NCI-H2081 treated with DMSO at 0.1 percent for 48 hours (cell line): ENCODE results near the gene MINAR1.
"Not testable (repeated sequence)": the region's sequence is repeated elsewhere in the genome, so short reads cannot be mapped to it uniquely, and the experiment has no call there.

Experiments
- DNase-seq: peaks from one replicate; lab custom pipeline; 2025; lab: John Stamatoyannopoulos, UW

The MINAR1 gene

GRCh38 chr15:79431636-79432344, at the start of gene MINAR1:
Gene MINAR1, plus strand, starts transcription at chr15:79432336. Its CDS starts 23,812 bp downstream, at chr15:79456148.
- DNase-seq: no peak

GRCh38 chr15:79394231-79394630, 37.9 kb upstream of the MINAR1 start:
- no peak for DNase-seq

- DNase-seq: no peak
These were observed 35.3 kb upstream of the MINAR1 start for GRCh38 chr15:79396850-79397249.

- no peak for DNase-seq
These were observed 34.7 kb upstream of the MINAR1 start for GRCh38 chr15:79397269-79397910.

- no peak for DNase-seq
These were observed 32.5 kb upstream of the MINAR1 start for GRCh38 chr15:79399606-79400005.

- DNase-seq: no peak
These were observed 31.5 kb upstream of the MINAR1 start for GRCh38 chr15:79400650-79401049.

GRCh38 chr15:79401301-79401700, 30.8 kb upstream of the MINAR1 start:
- DNase-seq: no peak

GRCh38 chr15:79402136-79402535, 30.0 kb upstream of the MINAR1 start:
- DNase-seq: no peak

GRCh38 chr15:79403501-79403900, 28.6 kb upstream of the MINAR1 start:
- DNase-seq: no peak

GRCh38 chr15:79406210-79406609, 25.9 kb upstream of the MINAR1 start:
- DNase-seq: no peak

- no peak for DNase-seq
These were observed 24.1 kb upstream of the MINAR1 start for GRCh38 chr15:79408041-79408440.

GRCh38 chr15:79410237-79410636, 21.9 kb upstream of the MINAR1 start:
- no peak for DNase-seq

GRCh38 chr15:79412010-79412409, 20.1 kb upstream of the MINAR1 start:
- no peak for DNase-seq

- no peak for DNase-seq
These were observed 19.7 kb upstream of the MINAR1 start for GRCh38 chr15:79412429-79412828.

GRCh38 chr15:79416876-79417275, 15.3 kb upstream of the MINAR1 start:
- no peak for DNase-seq

- DNase-seq: no peak
These were observed 13.3 kb upstream of the MINAR1 start for GRCh38 chr15:79418693-79419279.

- DNase-seq: no peak
These were observed 6.4 kb upstream of the MINAR1 start for GRCh38 chr15:79425591-79426295.

- not testable (repeated sequence) for DNase-seq
These were observed 5.2 kb upstream of the MINAR1 start for GRCh38 chr15:79426899-79427298.

GRCh38 chr15:79427781-79428598, 4.1 kb upstream of the MINAR1 start:
- no peak for DNase-seq

GRCh38 chr15:79430901-79431635, 1.1 kb upstream of the MINAR1 start:
- no peak for DNase-seq
